Measurements from ENCODE around the gene PAFAH1B1.
"Not testable (repeated sequence)": the region's sequence is repeated elsewhere in the genome, so short reads cannot be mapped to it uniquely, and the experiment has no call there.

The PAFAH1B1 gene

DNA sequence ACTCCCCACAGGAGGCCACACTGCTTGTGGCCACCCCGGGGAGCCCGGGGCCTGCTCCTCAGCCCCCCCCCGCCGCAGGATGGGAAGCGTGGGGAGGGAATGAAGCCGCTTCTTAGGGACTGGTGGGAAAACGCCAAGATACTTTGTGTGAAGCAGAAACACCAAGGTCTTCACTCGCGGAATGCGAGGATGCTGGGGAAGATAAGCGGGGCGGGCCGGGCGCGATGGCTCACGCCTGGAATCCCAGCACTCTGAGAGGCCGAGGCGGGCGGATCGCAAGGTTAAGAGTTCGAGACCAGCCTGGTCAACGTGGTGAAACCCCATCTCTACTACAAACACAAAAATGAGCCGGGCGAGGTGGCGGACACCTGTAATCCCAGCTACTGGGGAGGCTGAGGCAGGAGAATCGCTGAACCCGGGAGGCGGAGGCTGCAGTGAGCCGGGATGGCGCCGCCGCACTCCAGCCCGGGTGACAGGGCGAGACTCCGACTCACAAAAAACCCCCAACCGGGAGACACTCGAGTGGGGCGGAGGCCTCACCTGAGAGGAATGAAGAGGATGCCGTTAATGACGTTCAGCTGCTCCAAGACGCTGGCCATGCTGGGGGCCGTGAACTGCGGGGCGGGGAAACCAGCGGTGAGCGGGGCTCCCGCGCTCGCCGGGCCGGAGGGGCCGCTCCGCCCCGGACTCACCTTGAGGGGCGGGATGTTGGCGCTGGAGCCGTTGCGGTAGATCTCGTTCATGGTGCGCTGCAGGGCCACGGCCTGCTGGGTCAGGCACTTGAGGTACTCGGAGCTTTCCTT lies 97.8 kb downstream of the PAFAH1B1 start:
- DNase-seq = no peak

- no peak for DNase-seq
These were observed 98.7 kb downstream of the PAFAH1B1 start for GRCh38 chr17:2691965-2692780.

GRCh38 chr17:2692781-2693135 lies 99.3 kb downstream of the PAFAH1B1 start:
- no peak for DNase-seq

DNA sequence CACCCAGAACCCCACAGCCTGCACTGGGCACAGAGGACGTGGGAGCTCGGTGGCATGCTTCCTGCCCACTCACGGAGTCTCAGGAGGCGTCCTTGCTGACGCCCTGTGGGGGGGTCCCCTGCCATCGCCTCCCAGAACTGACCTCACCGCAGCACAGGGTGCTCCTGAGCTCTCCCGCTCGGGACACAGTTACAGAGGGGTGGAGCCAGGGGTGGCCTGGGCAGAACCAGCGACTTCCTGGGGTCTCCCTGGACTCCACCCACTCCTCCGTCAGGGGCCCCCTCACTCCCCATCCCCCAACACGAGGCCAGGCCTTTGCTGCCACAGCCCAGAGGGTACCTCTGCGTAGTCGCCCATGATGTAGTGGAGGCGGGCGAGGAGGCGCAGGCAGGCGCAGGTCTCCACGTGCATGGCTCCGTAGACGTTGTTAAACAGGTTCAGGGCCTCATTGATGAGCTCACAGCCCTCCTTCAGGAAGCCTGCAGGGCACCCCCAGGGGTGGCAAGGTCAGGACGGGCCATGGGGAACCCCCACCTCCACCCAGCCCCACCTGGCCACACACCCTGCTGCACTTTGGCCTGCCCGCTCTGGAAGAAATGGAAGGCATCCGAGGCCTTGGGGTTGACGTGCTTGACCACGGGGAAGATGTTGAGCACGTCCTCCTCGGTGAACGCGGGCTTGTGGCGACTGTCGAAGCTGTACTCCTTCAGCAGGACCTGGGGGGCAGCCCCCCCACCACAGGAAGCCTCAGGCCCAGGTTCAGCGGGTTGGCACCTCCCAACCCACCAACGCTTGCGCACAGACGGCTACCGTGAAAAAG lies 100.3 kb downstream of the PAFAH1B1 start:
- no peak for DNase-seq

- DNase-seq = no peak
These were observed 101.2 kb downstream of the PAFAH1B1 start for GRCh38 chr17:2694381-2695242.

GRCh38 chr17:2695243-2695960 lies 101.9 kb downstream of the PAFAH1B1 start:
- no peak for DNase-seq

DNA sequence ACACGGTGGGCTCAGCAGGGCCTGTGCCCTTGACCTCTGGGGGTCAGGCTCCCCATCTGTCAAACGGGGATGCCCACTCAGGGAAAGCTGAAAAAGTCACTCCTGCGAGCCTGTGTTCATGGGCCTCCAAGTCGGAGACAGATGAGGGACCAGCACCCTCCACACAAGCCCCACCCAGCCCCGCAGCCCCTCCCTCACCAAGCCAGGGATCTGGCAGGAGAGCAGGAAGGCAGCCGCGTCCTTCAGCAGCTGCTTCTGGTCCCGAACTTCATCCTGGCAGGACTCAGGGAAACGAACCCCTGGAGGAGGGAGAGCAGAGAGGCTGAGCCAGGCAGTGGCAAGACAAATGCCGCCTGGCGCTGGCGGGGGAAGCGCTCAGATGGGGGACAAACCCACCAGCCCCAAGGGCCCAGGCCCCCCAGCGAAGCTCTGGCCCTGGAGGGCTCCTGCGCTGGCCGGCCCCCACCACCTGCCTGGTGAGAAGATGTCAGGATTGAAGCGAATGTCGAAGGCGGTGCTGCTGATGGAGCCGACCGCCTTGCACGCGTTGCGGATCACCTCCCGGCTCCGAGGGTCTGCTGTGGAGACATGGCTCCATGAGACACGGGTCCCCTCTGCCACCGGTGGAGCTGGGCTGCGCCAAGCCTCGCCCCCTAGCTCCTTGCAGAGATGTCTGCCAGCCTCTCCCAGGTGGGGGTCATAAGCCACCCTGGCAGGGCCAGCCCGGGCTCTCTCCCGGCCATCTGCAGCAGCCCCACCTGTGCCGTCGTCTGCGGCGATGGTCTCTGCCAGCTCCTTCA lies 102.7 kb downstream of the PAFAH1B1 start:
- DNase-seq = no peak

GRCh38 chr17:2697611-2698162 lies 104.2 kb downstream of the PAFAH1B1 start:
- no peak for DNase-seq

- not testable (repeated sequence) for DNase-seq
These were observed 105.9 kb downstream of the PAFAH1B1 start for GRCh38 chr17:2699216-2699805.

GRCh38 chr17:2700030-2700490 lies 106.6 kb downstream of the PAFAH1B1 start:
- no peak for DNase-seq

- no peak for DNase-seq
These were observed 107.2 kb downstream of the PAFAH1B1 start for GRCh38 chr17:2700491-2701141.

DNA sequence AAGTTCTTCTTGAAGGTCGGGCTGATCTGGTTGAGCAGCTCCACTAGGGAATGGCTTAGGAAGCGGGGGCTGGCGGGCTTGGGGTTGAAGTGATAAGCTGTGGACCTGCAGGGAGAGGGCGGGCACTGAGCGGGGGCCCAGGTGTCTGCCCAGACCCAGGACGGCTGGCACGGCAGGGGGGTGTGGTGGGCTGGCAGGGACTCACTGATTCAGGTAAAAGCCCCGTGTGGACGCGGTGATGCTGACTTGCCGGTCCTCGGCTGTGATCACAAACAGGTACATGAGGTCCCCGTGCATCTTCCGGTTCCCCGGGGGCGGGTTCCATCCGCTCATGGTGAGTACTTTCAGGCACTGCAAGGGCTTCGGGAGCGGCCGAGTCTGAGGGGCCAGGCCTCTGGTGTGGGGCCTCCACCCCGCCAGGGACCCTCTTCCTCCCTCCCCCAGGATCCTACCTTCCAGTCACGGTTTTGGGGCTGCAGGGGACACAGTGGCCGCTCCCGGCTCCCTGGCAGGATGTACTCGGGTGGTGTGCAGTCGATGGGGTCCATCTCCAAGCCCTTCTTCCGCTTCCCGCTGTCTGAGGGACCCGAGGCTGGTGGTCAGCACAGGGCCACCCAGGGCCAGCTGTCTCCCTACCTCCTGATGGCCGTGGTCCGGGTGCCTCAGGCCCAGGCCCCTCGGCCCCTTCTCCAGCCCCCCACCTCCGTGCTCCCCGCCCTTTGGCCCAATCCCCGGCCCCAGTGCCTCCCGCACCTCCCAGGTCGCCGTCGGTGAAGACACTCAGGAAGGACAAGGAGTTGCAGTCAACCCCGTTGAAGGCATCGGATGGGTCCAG lies 107.9 kb downstream of the PAFAH1B1 start:
- no peak for DNase-seq

GRCh38 chr17:2701996-2702741 lies 108.7 kb downstream of the PAFAH1B1 start:
- DNase-seq = no peak

DNA sequence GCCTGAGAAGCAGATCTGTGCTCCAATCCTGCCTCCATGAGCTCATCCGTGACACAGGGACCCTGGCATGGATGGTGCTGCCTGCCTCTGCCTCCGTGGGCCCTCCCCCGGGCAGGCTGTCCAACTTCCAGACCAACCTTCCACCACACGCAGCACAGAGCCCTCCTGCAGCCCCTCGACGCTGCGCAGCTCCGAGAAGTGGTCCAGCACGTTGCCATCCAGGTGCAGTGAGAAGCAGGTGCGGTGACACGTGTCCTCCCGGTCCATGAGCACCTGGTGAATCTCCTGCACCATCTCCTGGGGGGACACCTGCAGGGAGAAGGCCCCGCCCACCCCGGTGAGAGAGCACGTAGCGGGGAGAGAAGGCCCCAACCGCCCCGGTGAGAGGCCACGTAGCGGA lies 109.7 kb downstream of the PAFAH1B1 start:
- no peak for DNase-seq

DNA sequence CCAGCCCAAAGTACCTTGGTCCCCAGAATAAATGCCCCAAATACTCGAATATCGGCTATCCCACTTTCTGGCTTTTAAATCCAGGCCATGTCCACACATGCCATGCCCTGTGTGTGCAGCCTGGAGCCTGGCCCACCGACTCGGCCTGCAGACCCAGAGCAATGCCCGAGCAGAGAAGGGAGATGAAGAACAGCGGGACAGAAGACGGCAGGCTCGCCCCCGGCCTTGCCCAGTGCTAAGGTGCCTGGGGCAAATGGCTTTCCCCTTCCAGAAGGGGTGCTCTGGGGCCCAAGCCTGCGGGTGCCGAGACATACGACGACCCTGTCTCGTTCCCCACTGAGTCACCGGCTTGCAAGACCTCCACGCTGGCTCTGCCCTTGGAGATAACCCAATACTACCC lies 110.2 kb downstream of the PAFAH1B1 start:
- no peak for DNase-seq

DNA sequence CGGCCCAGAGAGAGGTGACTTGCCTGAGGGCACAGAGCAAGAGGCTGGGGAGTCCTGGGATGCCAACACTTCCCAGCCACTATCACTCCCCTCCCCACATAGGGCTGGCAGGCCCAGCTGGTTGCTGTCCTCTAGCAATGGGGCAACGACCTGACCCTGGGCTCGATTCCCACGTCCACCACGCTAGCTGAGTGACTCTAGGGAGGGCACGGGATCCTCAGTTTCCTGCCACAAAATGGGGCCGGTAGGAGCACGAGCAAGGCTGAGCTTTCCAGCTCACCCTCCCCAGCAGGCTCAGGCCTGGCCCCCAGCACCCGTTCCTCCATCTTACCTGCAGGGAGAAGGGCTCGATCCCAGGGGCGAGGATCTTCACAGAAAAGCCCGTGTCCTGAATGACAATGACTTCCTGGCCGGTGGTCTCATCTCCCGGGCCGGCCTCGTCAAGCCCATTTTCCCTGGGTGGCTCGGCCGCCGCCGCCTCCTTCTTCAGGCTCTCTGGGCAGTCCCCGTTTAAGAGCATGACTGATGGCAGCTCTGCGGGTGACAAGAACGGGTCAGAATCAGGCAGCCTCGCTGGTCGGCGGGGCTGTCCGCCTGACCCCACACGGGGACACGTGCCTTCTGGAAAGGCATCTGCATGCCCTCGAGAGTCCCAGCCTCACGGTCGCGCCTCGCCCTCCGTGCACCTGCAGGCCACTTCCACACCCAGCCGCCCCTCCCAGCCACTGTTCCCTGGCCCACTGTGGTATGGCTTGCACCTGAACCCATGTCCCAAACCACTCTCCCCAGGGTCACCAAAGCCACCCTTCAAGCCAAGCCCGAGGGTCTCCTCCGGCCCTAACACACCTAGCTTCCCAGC lies 110.8 kb downstream of the PAFAH1B1 start:
- DNase-seq = no peak

GRCh38 chr17:2704890-2705248 lies 111.4 kb downstream of the PAFAH1B1 start:
- no peak for DNase-seq

Data from NCI-H1930 (cell line).